HG03521 (cell line): ENCODE data around the gene C1orf53.

ENCODE experiments used
- ATAC-seq: cut with Tn5 transposase; IDR thresholded peaks from one replicate; pipeline ENCODE4 v1.9.1; 2021; ENCODE audit warnings: mild to moderate bottlenecking, moderate library complexity; ENCODE audit not compliant: unreplicated experiment

The C1orf53 gene

DNA sequence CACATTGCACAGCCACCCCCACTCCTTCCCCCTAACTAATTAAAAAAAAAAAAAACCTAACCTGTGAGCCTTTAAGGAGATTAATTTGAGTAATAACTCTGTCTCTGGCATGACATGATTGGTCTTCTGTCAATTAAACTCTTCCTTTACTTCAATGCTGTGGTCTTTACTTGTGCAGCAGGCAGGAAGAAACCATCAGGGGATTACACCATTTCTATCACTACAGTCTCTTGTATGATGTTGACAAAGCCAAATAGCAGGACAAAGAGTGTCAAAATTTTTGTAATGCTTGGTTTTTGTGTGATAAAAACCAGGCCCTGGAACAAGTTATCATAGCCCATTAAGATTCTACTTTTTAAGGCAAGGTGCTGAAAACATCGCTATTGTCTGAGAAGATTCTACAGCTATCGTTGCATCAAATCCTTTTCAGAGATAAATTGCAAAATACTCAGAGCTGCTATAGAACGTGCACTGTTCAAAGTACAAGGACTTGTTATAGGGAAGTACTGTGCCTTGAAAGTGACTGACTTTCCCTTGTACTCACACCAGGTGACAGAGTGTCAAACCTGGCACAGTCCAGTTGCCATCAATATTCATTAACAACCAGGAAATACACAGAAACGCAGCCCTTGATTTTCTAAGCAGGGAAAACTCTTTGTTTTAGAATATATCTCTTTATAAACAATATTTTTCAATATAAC lies 52.4 kb downstream of the C1orf53 start:
- ATAC-seq, result no peak

DNA sequence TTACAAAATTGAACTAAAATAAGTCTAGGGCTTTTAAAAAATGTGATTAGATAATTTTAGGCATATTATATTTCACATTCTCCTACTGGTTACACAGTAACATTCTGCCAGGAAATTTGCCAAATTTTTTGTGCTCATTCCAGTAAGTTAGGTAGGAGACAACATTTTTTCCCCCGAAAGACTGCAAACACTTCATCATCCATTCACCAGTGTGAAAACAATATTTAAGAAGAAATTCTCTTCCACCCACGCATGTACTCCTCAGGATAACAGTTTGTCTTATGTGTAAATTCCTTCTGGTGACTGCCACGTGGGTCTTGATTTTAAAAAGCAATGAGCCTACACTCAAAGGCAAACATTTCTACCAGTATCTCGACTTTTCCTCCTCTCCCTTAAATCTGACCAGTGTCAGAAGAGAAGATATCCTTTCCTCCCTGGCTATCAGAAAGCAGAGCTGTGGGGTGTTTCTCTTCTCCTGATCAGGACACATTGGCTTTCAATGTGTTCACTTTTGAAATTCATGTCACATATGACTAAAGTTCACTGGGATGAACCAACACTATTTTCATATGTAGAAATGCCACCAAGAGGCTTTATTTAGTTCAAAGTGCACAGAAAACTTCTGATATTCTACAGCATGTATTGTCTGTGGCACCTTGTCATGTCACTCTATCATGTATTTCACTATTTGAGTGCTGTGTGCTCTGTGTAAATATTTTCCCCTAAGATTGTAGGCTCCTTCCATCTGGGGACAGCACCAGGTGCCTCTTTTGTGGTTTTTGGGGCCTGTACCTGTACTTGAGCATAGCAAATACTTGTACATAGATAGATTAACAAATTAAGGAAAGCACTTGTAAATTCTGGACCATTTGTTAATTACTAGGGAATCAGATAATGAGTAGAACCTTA lies 53.3 kb downstream of the C1orf53 start:
- no peak for ATAC-seq
